Sigmoid colon (tissue), 7 donors: Measurements from ENCODE around the gene MVB12B. TPM values are rescaled to one million over a fixed set of nuclear protein-coding genes. Genes with fewer than 3 reads are reported as not detected.

Experiments used
- DNase-seq: peaks from one replicate; pipeline ENCODE4 v3.0.0-alpha.2; 2019
- H3K27ac ChIP-seq, 4 donors: fragments of 200-600 bp; sonication (generic); one replicate each; pipeline ENCODE4 v1.5.1; 2016 to 2019; ENCODE audit warnings: mild to moderate bottlenecking in 1 of 4
- H3K27me3 ChIP-seq, 3 donors: fragments of 200-600 bp; sonication (generic); one replicate each; pipeline ENCODE4 v1.5.1; 2019; ENCODE audit warnings: mild to moderate bottlenecking in 1 of 3
- H3K36me3 ChIP-seq, 4 donors: fragments of 200-600 bp; sonication (generic); one replicate each; pipeline ENCODE4 v1.5.1; 2016 to 2019
- H3K4me1 ChIP-seq, 4 donors: fragments of 200-600 bp; sonication (generic); one replicate each; pipeline ENCODE4 v1.5.1; 2017 to 2019
- H3K4me3 ChIP-seq, 4 donors: fragments of 200-600 bp; sonication (generic); one replicate each; pipeline ENCODE4 v1.5.1; 2017 to 2019; ENCODE audit warnings: mild to moderate bottlenecking in 2 of 4, moderate library complexity in 1 of 4
- H3K9me3 ChIP-seq, 4 donors: fragments of 200-600 bp in 3 of 4; sonication (generic) in 3 of 4; one replicate each; pipeline versions ENCODE4 v1.5.1 to v1.6.1; 2013 to 2019
- EP300 ChIP-seq, 4 donors: sonication (generic); formaldehyde crosslinking; IDR thresholded peaks; one replicate each; pipeline ENCODE4 v1.6.1; 2017; ENCODE audit warnings: antibody characterized with exemption in 4 of 4
- POLR2A ChIP-seq, 2 donors: fragments of 450-650 bp; IDR thresholded peaks; one replicate each; pipeline ENCODE4 v1.6.1; 2016; ENCODE audit warnings: antibody characterized with exemption in 2 of 2, mild to moderate bottlenecking in 2 of 2, moderate library complexity in 2 of 2
- POLR2AphosphoS5 ChIP-seq, 4 donors: sonication (generic); formaldehyde crosslinking; IDR thresholded peaks; one replicate each; pipeline ENCODE4 v1.6.1; 2017; ENCODE audit warnings: antibody characterized with exemption in 4 of 4
- WGBS, 2 donors: extraction: QIAGEN DNeasy Blood & Tissue Kit; methylation state at CpG; one replicate each; pipeline ENCODE4 v1.1.7; 2013; 5-methylcytosine and 5-hydroxymethylcytosine counted together
- intact Hi-C: fragments of 100-400 bp; cut with DNase I; formaldehyde crosslinking; loops from one replicate; pipeline ENCODE4 v1.15.1; 2023
- polyA plus RNA-seq, 3 donors: library from polyadenylated mRNA; stranded (reverse); fragments of 200-250 nt; gene quantifications; one replicate each; pipeline ENCODE4 v1.2.3, GENCODE V29; 2013
- total RNA-seq, 4 donors: library from RNA; depleted of rRNA; stranded (reverse); fragments of >200 nt; gene quantifications; one replicate each; pipeline ENCODE4 v1.1.0, GENCODE V29; 2016
- TF ChIP-seq, protein P1 (sequence below), 4 experiments: fragments of 450-650 bp in 3 of 4; fragments of 200-600 bp in 1 of 4; IDR thresholded peaks; one replicate each; pipeline ENCODE4 v1.5.1; 2016 to 2019; ENCODE audit warnings: antibody characterized with exemption in 4 of 4, mild to moderate bottlenecking in 3 of 4, moderate library complexity in 2 of 4
- donor health status: healthy with polysubstance abuse.
- donor health status: Bipolar disorder and iron deficiency.
- donor health status: healthy.

Gene MVB12B
- total and polyA plus RNA-seq, 7 donors, result 5.1 to 14.4 (median 12.2) TPM

DNA sequence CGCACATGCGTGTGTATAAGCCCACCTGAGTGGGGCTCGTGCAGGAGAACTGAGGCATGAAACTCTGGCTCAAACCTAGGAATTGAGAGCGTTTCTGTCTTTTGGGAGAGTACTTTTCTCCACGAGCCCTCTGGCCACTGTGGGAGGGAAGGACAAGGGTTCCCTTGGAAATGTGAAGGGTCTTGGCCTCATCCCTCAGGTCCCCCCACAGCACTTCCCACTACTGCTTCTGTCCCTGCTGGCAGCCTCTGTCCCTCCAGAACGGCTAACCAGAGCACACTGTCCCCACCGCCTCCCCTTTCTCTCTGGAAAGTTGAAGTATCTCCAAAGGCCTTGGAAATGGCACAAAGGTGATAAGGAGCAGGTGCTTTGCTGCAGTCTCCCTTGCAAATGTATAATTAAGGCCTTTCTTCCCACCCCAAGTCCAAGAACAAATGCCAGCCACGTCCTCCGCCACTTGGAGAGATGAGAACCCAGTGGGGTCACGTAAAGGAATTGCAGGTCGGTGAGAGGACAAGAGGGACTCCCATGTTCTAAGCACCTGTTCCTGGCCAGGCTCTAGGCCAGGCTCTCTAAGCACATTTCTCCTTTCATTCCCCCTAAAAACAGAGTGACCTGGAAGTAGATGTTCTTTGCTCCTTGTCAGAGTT, 179.2 kb downstream of the MVB12B start:
- DNase-seq, result peak; percentile 21
- Histone ChIP-seq H3K27ac (no peak overlapping the region), H3K27me3 (peaks cover 0 to 30% (median 7%) of the 10 kb centered on the region in 3 donors), H3K36me3 (peaks cover 0 to 25% (median 9%) of the 10 kb centered on the region in 4 donors), H3K4me1 (peaks cover 0 to 6% (median 4%) of the 10 kb centered on the region in 4 donors), H3K4me3 (no peak overlapping the region), H3K9me3 (no peaks in the 10 kb centered on the region)
- TF ChIP-seq, protein P1, sequence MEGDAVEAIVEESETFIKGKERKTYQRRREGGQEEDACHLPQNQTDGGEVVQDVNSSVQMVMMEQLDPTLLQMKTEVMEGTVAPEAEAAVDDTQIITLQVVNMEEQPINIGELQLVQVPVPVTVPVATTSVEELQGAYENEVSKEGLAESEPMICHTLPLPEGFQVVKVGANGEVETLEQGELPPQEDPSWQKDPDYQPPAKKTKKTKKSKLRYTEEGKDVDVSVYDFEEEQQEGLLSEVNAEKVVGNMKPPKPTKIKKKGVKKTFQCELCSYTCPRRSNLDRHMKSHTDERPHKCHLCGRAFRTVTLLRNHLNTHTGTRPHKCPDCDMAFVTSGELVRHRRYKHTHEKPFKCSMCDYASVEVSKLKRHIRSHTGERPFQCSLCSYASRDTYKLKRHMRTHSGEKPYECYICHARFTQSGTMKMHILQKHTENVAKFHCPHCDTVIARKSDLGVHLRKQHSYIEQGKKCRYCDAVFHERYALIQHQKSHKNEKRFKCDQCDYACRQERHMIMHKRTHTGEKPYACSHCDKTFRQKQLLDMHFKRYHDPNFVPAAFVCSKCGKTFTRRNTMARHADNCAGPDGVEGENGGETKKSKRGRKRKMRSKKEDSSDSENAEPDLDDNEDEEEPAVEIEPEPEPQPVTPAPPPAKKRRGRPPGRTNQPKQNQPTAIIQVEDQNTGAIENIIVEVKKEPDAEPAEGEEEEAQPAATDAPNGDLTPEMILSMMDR (IDR thresholded peaks at IDR 0.05), result no peak
- no peak for TF ChIP-seq POLR2A (IDR thresholded peaks at IDR 0.05)
- no peak for TF ChIP-seq POLR2AphosphoS5 (IDR thresholded peaks at IDR 0.05)
- TF ChIP-seq EP300 (IDR thresholded peaks at IDR 0.05), result no peak
- WGBS, 2 donors, result 82 to 93% methylated on average over 11 of the region's 11 CpGs
- intact Hi-C loops, result no loop called here

DNA sequence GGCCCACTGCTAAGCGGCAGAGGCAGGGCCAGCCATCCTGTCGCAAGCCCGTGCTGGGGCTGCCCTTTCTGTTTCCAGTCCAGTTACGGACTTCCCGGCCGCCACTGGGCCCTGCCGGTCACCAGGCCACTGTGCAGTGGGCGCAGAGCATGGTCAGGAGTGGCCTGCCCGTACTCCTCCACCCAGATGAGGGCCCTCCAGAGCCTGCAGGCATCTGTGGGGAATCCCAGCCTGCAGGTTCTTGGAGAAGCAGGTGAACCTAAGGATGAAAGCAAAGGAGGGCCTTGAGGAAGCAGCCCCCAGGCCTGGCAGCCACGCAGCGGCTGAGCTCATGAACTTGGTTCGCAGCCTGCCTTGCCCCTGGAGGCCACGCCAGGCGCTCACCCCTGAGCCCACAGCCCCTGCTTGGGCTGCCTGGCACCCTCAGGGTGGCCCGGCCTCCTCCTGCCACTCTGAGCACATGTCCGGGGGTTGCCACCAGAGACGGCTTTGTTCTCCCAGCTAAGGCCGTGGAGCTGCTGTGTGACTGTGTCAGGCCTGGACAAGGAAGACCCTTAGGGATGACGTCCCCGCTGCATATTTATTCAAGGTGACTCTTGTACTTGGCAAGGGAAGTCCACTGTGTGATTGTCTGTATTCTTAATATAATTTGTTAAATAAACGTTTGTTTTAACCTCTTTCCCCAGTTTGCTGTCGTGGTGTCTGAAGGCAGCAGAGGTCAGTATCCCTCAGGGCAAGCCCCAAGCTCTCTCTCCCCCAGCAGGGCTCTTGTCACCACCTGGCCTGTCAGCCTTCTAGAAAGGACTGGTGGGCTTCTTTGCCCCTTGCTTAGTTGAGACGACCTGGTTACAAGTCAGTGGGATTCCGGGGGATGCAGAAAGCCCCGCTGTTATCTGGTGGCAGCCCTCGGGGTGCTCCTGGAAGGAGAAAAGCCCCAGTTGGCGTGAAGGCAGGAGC, 180.0 kb downstream of the MVB12B start:
- no peak overlapping the region for H3K4me3 ChIP-seq
- intact Hi-C loops, result no loop called here
- H3K9me3 ChIP-seq, result no peaks in the 10 kb centered on the region
- H3K36me3 ChIP-seq, result peaks cover 0 to 25% (median 9%) of the 10 kb centered on the region in 4 donors
- H3K27me3 ChIP-seq, result peaks cover 0 to 35% (median 7%) of the 10 kb centered on the region in 3 donors
- no peak for TF ChIP-seq EP300 (IDR thresholded peaks at IDR 0.05)
- TF ChIP-seq, protein P1 (IDR thresholded peaks at IDR 0.05), result no peak
- no peak for TF ChIP-seq POLR2A (IDR thresholded peaks at IDR 0.05)
- no peak for TF ChIP-seq POLR2AphosphoS5 (IDR thresholded peaks at IDR 0.05)
- H3K27ac ChIP-seq, result no peak overlapping the region
- WGBS, 2 donors, result 82 to 89% methylated on average over 27 of the region's 27 CpGs
- DNase-seq, result peak; percentile 54
- H3K4me1 ChIP-seq, result no peaks in the 10 kb centered on the region

DNA sequence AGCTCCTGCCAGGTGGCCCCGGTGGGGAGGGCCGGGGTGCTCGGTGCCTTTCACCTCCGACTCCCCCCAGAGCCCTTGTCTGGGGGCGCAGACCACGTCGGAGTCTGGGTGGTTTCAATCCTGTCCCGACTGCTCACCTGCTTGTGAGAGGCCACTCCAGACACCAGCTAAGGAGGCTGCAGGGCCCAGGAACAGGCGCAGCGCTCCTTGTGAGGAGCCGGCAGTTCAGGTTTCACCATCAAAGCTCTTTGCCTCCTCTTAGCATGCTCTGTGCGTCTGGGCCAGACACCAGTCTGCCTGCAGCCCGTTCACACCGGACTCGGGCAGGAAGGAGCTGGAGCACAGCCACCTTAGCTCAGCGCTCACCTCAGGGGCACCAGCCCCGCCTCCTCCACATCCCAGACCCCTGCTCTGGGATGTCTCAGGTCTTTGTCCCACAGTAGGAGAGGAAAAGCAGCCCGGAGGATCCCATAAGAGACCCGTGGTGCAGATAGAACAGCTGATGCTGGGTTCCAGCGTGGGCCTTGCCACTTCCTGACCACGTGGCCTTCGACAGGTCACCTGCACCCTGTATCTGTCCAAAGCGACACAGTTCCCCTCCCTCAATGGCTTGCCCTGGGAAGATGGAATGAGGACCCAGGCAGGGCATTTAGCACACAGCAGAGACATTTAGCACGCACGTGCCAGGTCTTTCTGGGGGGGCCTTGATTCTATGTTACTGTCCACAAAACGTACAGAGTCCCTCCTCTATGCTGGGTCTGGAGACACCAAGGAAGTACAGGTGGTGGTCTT, 180.9 kb downstream of the MVB12B start:
- H3K9me3 ChIP-seq, result no peaks in the 10 kb centered on the region
- TF ChIP-seq EP300 (IDR thresholded peaks at IDR 0.05) (no peak), POLR2A (IDR thresholded peaks at IDR 0.05) (no peak), POLR2AphosphoS5 (IDR thresholded peaks at IDR 0.05) (no peak)
- TF ChIP-seq, protein P1 (IDR thresholded peaks at IDR 0.05), result no peak
- intact Hi-C loops, result no loop called here
- H3K27ac ChIP-seq, result no peak overlapping the region
- H3K4me1 ChIP-seq, result no peaks in the 10 kb centered on the region
- 68 to 73% methylated on average over 26 of the region's 26 CpGs for WGBS, 2 donors
- H3K4me3 ChIP-seq, result no peak overlapping the region
- DNase-seq, result peak; percentile 54
- H3K36me3 ChIP-seq, result peaks cover 0 to 25% (median 9%) of the 10 kb centered on the region in 4 donors
- H3K27me3 ChIP-seq, result peaks cover 0 to 44% (median 7%) of the 10 kb centered on the region in 3 donors

DNA sequence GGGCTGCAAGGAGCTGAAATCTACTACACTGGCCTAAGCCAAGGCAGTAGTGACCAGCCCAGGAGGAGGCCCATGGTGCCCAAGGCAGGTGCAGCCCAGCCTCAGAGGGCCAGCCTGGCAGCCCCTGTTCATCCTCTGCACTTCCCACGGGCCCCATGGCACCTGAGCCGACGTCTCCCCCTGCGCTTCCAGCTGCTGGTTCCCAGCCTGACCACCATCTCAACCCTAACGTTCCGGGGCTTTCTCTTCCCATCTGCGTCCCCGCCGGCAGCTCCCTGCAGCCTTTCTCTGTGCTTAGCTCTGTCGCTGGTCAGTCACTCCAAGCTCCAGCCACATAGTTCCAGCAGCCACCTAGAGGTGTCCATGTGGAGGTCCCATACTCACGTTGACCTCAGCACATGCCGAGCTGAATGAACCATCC, 181.6 kb downstream of the MVB12B start:
- Histone ChIP-seq H3K27ac (no peak overlapping the region), H3K27me3 (peaks cover 0 to 50% (median 8%) of the 10 kb centered on the region in 3 donors), H3K4me1 (no peaks in the 10 kb centered on the region), H3K4me3 (no peak overlapping the region), H3K36me3 (peaks cover 0 to 19% (median 9%) of the 10 kb centered on the region in 4 donors), H3K9me3 (no peaks in the 10 kb centered on the region)
- TF ChIP-seq EP300 (IDR thresholded peaks at IDR 0.05), result no peak
- TF ChIP-seq, protein P1 (IDR thresholded peaks at IDR 0.05), result no peak
- peak; percentile 39 for DNase-seq
- intact Hi-C loops, result no loop called here
- WGBS, 2 donors, result 74 to 82% methylated on average over 12 of the region's 12 CpGs
